HepG2 (cell line): ENCODE measurements around the gene CRYBA2. TPM values are rescaled to one million over a fixed set of nuclear protein-coding genes. Genes with fewer than 3 reads are reported as not detected.

Experiments used
- AGO2 ChIP-seq: fragments of 200-400 bp; formaldehyde crosslinking; optimal IDR thresholded peaks from 2 replicates; pipeline ENCODE3; 2017; ENCODE audit warnings: mild to moderate bottlenecking, low read depth, low read length, moderate library complexity
- ATF7 ChIP-seq, 2 experiments: fragments of 450-650 bp in 1 of 2; sonication (generic) in 1 of 2; formaldehyde crosslinking in 1 of 2; IDR thresholded peaks; 2 replicates each; pipeline versions ENCODE4 v1.4.0 to v1.6.1; 2016 to 2020; ENCODE audit warnings: antibody characterized with exemption in 1 of 2, mild to moderate bottlenecking in 1 of 2, missing genetic modification reagents in 1 of 2
- CBX2 ChIP-seq, 2 experiments: fragments of 200-600 bp in 1 of 2; sonication (generic); formaldehyde crosslinking in 1 of 2; IDR thresholded peaks; 2 replicates each; pipeline versions ENCODE4 v1.7.0 to v1.8.1; 2018 to 2022; ENCODE audit warnings: low read depth in 2 of 2, low read length in 1 of 2, mild to moderate bottlenecking in 1 of 2, missing genetic modification reagents in 1 of 2
- ERF ChIP-seq: IDR thresholded peaks from 2 replicates; pipeline ENCODE4 v1.6.1; 2018; ENCODE audit warnings: missing biosample characterization, missing genetic modification reagents
- GABPB1 ChIP-seq: IDR thresholded peaks from 2 replicates; pipeline ENCODE4 v1.6.1; 2016; ENCODE audit warnings: mild to moderate bottlenecking, missing genetic modification reagents, moderate library complexity, missing compliant biosample characterization
- KDM3A ChIP-seq: IDR thresholded peaks from 2 replicates; pipeline ENCODE4 v1.6.1; 2018; ENCODE audit warnings: low read depth, missing compliant biosample characterization
- MED8 ChIP-seq: sonication (generic); formaldehyde crosslinking; IDR thresholded peaks from 2 replicates; pipeline ENCODE4 v1.8.1; 2023; ENCODE audit warnings: mild to moderate bottlenecking, missing genetic modification reagents; ENCODE audit not compliant: insufficient replicate concordance
- MIXL1 ChIP-seq: IDR thresholded peaks from 2 replicates; pipeline ENCODE4 v1.6.1; 2016
- NFE2 ChIP-seq: sonication (generic); formaldehyde crosslinking; IDR thresholded peaks from 2 replicates; pipeline ENCODE4 v1.4.0; 2020; ENCODE audit warnings: missing genetic modification reagents
- SNAPC4 ChIP-seq: sonication (generic); formaldehyde crosslinking; IDR thresholded peaks from 2 replicates; pipeline ENCODE4 v1.4.0; 2020; ENCODE audit warnings: mild to moderate bottlenecking, missing genetic modification reagents
- TAF15 ChIP-seq: fragments of 200-400 bp; formaldehyde crosslinking; IDR thresholded peaks from one replicate; pipeline ENCODE4 v1.6.1; 2018; ENCODE audit warnings: mild to moderate bottlenecking, low read depth, low read length; ENCODE audit not compliant: poor library complexity, severe bottlenecking
- TP53 ChIP-seq: sonication (generic); formaldehyde crosslinking; conservative IDR thresholded peaks from 2 replicates; pipeline ENCODE4 v1.4.0; 2020; ENCODE audit warnings: missing genetic modification reagents
- ZFY ChIP-seq: sonication (generic); formaldehyde crosslinking; IDR thresholded peaks from 2 replicates; pipeline ENCODE4 v1.4.0; 2020; ENCODE audit warnings: missing genetic modification reagents
- ZGPAT ChIP-seq: IDR thresholded peaks from 2 replicates; pipeline ENCODE4 v1.6.1; 2016; ENCODE audit warnings: mild to moderate bottlenecking
- ZNF234 ChIP-seq: sonication (generic); formaldehyde crosslinking; conservative IDR thresholded peaks from 2 replicates; pipeline ENCODE4 v1.5.1; 2020; ENCODE audit warnings: mild to moderate bottlenecking, missing genetic modification reagents
- ZNF597 ChIP-seq: sonication (generic); formaldehyde crosslinking; IDR thresholded peaks from 2 replicates; pipeline ENCODE4 v1.5.0; 2020; ENCODE audit warnings: missing genetic modification reagents
- ZNF704 ChIP-seq: sonication (generic); formaldehyde crosslinking; IDR thresholded peaks from 2 replicates; pipeline ENCODE4 v1.8.1; 2023; ENCODE audit warnings: mild to moderate bottlenecking, inconsistent platforms, moderate library complexity, missing genetic modification reagents, borderline replicate concordance
- ZUFSP ChIP-seq: sonication (generic); formaldehyde crosslinking; IDR thresholded peaks from 2 replicates; pipeline ENCODE4 v1.9.0; 2021; ENCODE audit warnings: missing genetic modification reagents, mild to moderate bottlenecking, borderline replicate concordance
- polyA plus RNA-seq, 8 experiments: library from polyadenylated mRNA; depleted of rRNA in 3 of 8; stranded (reverse) in 7 of 8; unstranded in 1 of 8; fragments of >200 nt; fragmentation: Illumina TruSeq in 4 of 8; extraction: Trizol in 4 of 8; gene quantifications; 2 replicates each; pipeline versions ENCODE4 v1.2.1 to v1.2.3, GENCODE V29; 2011 to 2016; ENCODE audit warnings: low read depth in 4 of 8, missing spikeins in 1 of 8, mixed read lengths in 1 of 8; ENCODE audit not compliant: insufficient read depth in 1 of 8
- total RNA-seq, 5 experiments: library from RNA; depleted of rRNA; stranded (reverse); fragments of >200 nt; fragmentation: Illumina TruSeq; extraction: Trizol; gene quantifications; 2 replicates each; pipeline ENCODE4 v1.2.3, GENCODE V29; 2016; ENCODE audit warnings: low read depth in 1 of 5

Gene CRYBA2
- total and polyA plus RNA-seq, 2 of the 13 experiments (the other 11 are each of a cell fraction or from before 2014, with no cell fraction given) = not detected

GRCh38 chr2:218962859-218963492 lies 30.2 kb downstream of the CRYBA2 start (continued):
- TF ChIP-seq SNAPC4 (CRISPR knock-in tag) = no peak
- peak; percentile 75 for TF ChIP-seq GABPB1 (CRISPR knock-in tag)
- TF ChIP-seq MIXL1 (CRISPR knock-in tag) = no peak; the same call in 1 of the 2 replicates
- peak; percentile 95 for TF ChIP-seq ERF (CRISPR knock-in tag)
- no peak for TF ChIP-seq ZNF597 (CRISPR knock-in tag)
- TF ChIP-seq AGO2 = no peak
- peak; percentile 84; the same call in 1 of the 2 replicates for TF ChIP-seq ZNF704
- TF ChIP-seq ZUFSP (CRISPR knock-in tag) = no peak
- TF ChIP-seq ZGPAT (CRISPR knock-in tag) = peak; percentile 54; the same call in 1 of the 2 replicates
- no peak for TF ChIP-seq CBX2 (IDR thresholded peaks at IDR 0.05; ENCODE audit: low read depth, low read length)
- no peak for TF ChIP-seq CBX2 (CRISPR knock-in tag; IDR thresholded peaks at IDR 0.05; ENCODE audit: low read depth)
- TF ChIP-seq TP53 (CRISPR knock-in tag) = 0 out of 2 replicates have a peak, but pooled peaks have one; percentile 45
- TF ChIP-seq ZFY (CRISPR knock-in tag) = peak; percentile 59
- TF ChIP-seq TAF15 = no peak
- no peak for TF ChIP-seq ATF7 (IDR thresholded peaks at IDR 0.05)
- TF ChIP-seq ATF7 (CRISPR knock-in tag; IDR thresholded peaks at IDR 0.05) = no peak
- TF ChIP-seq KDM3A (CRISPR knock-in tag) = 0 out of 2 replicates have a peak, but pooled peaks have one; percentile 32
- TF ChIP-seq ZNF234 (CRISPR knock-in tag) = no peak
- TF ChIP-seq MED8 (CRISPR knock-in tag) = no peak
- no peak for TF ChIP-seq NFE2
